Gastrocnemius medialis (tissue), 4 donors: Measurements from ENCODE around the gene TLL2. TPM values are rescaled to one million over a fixed set of nuclear protein-coding genes. Genes with fewer than 3 reads are reported as not detected.

Experiments used
- ATAC-seq, 2 donors: fragments of 150-250 bp; one replicate each; pipeline ENCODE4 v1.9.1; 2016
- DNase-seq, 2 donors: peaks; one replicate each; pipeline ENCODE4 v3.0.0-alpha.2; 2019
- H3K27ac ChIP-seq, 4 donors: fragments of 200-600 bp; sonication (generic); 1 replicate in 1 of 4; 2 replicates in 3 of 4; pipeline ENCODE4 v1.5.1; 2016 to 2018; ENCODE audit warnings: mild to moderate bottlenecking in 2 of 4, moderate library complexity in 1 of 4
- H3K27me3 ChIP-seq, 3 donors: fragments of 200-600 bp; sonication (generic) in 2 of 3; 1 replicate in 1 of 3; 2 replicates in 2 of 3; pipeline versions ENCODE4 v1.5.1 to v1.6.0; 2016 to 2019; ENCODE audit warnings: mild to moderate bottlenecking in 1 of 3, moderate library complexity in 1 of 3
- H3K36me3 ChIP-seq, 2 donors: fragments of 200-600 bp; sonication (generic) in 1 of 2; one replicate each; pipeline ENCODE4 v1.5.1; 2017 to 2018
- H3K4me1 ChIP-seq, 2 donors: fragments of 200-600 bp; sonication (generic) in 1 of 2; one replicate each; pipeline ENCODE4 v1.5.1; 2016 to 2017; ENCODE audit warnings: mild to moderate bottlenecking in 2 of 2
- H3K4me3 ChIP-seq, 4 donors: fragments of 200-600 bp; sonication (generic) in 3 of 4; 1 replicate in 1 of 4; 2 replicates in 3 of 4; pipeline ENCODE4 v1.5.1; 2016 to 2019; ENCODE audit warnings: mild to moderate bottlenecking in 2 of 4
- H3K9me3 ChIP-seq, 3 donors: fragments of 200-600 bp; sonication (generic) in 2 of 3; 1 replicate in 1 of 3; 2 replicates in 2 of 3; pipeline ENCODE4 v1.5.1; 2016 to 2019
- POLR2A ChIP-seq, 2 donors: fragments of 450-650 bp; IDR thresholded peaks; one replicate each; pipeline ENCODE4 v1.6.1; 2017; ENCODE audit warnings: antibody characterized with exemption in 2 of 2, mild to moderate bottlenecking in 2 of 2, moderate library complexity in 2 of 2
- in situ Hi-C, 4 donors: fragments of 200-750 bp; cut with MboI; loops; one replicate each; pipeline versions ENCODE4 v1.15.0 to v1.8.0; 2017; ENCODE audit warnings: low sequenced_read_pairs in 4 of 4
- intact Hi-C: fragments of 100-400 bp; cut with DNase I; formaldehyde crosslinking; loops from one replicate; pipeline ENCODE4 v1.15.1; 2023; ENCODE audit warnings: low total_unique reads
- total RNA-seq, 4 donors: library from RNA; depleted of rRNA; stranded (reverse); fragments of >200 nt; gene quantifications; one replicate each; pipeline versions ENCODE4 v1.1.0 to v1.2.3, GENCODE V29; 2016
- TF ChIP-seq, protein P1 (sequence below), 5 experiments: fragments of 450-650 bp in 3 of 5; fragments of 200-600 bp in 2 of 5; sonication (generic) in 2 of 5; IDR thresholded peaks in 4 of 5; conservative IDR thresholded peaks in 1 of 5; 1 replicate in 4 of 5; 2 replicates in 1 of 5; pipeline ENCODE4 v1.5.1; 2016 to 2019; ENCODE audit warnings: antibody characterized with exemption in 5 of 5, mild to moderate bottlenecking in 3 of 5, moderate library complexity in 3 of 5

The TLL2 gene
- total RNA-seq, 4 donors from 2014 or later = 0.10 to 1.0 (median 0.44) TPM; not detected in 1

DNA sequence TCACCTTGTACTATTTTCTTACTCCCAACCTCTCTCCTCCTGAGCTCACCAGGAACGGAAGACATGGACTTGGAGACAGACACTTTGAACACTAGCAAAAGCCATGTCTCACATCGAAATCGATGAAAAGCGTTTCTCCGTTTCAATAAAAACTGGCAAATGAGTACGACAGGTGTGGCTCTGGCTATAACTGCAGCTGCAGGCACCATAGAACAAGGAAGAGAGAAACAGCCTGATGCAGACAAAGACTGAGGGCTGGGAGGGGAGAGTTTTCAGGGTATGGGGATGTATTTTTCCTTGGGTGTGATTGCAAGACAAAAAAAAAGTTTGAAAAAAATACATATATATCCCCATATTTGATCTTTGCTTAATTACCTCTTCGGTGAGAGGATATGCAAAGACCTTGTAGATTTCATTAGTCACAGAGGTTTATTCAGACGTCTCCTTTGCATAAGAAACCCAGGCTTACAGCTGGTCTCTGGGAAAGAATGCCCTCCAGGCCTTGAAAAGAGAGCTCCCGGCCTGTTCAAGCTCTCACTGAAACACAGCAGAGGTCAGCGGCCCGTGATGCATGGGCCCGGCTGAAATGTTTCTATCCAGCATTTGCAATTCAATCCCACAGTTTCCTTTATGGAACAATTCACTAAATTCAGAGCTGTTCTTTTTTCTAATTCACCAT, 63.1 kb downstream of the TLL2 start:
- H3K27ac ChIP-seq = no peak overlapping the region
- H3K4me1 ChIP-seq = no peaks in the 10 kb centered on the region
- intact Hi-C loops = no loop called here
- no peak for TF ChIP-seq POLR2A (IDR thresholded peaks at IDR 0.05)
- TF ChIP-seq, protein P1, sequence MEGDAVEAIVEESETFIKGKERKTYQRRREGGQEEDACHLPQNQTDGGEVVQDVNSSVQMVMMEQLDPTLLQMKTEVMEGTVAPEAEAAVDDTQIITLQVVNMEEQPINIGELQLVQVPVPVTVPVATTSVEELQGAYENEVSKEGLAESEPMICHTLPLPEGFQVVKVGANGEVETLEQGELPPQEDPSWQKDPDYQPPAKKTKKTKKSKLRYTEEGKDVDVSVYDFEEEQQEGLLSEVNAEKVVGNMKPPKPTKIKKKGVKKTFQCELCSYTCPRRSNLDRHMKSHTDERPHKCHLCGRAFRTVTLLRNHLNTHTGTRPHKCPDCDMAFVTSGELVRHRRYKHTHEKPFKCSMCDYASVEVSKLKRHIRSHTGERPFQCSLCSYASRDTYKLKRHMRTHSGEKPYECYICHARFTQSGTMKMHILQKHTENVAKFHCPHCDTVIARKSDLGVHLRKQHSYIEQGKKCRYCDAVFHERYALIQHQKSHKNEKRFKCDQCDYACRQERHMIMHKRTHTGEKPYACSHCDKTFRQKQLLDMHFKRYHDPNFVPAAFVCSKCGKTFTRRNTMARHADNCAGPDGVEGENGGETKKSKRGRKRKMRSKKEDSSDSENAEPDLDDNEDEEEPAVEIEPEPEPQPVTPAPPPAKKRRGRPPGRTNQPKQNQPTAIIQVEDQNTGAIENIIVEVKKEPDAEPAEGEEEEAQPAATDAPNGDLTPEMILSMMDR (IDR thresholded peaks at IDR 0.05 in 4 of 5, conservative IDR thresholded peaks at IDR 0.05 in 1 of 5) = no peak
- DNase-seq (no peak), ATAC-seq (no peak)
- H3K27me3 ChIP-seq = no peaks in the 10 kb centered on the region
- H3K36me3 ChIP-seq = no peaks in the 10 kb centered on the region
- no peaks in the 10 kb centered on the region for H3K9me3 ChIP-seq
- in situ Hi-C loops = no loop called here
- no peak overlapping the region for H3K4me3 ChIP-seq

DNA sequence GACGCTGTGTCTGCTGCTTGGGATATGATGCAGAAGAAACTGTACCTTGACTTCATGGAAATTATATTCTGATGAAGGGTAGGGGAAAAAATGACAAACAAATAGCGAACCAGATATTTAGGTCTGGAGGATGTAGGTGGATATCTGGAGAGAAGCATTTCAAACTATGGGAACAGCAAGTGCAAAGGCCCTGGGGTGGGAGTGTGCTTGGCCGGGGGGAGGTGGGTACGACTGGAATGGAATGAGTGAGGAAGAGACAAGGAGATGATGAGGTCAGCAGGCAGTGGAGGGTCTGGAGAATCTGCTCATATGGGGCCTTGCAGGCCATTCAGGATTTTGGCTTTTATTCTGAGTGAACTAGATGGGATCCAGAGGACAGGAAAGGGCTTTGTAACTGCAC, 65.2 kb downstream of the TLL2 start:
- no peak for ATAC-seq
- in situ Hi-C loops = no loop called here
- no peak overlapping the region for H3K27ac ChIP-seq
- no peaks in the 10 kb centered on the region for H3K36me3 ChIP-seq
- H3K9me3 ChIP-seq = no peaks in the 10 kb centered on the region
- no peaks in the 10 kb centered on the region for H3K4me1 ChIP-seq
- no peak overlapping the region for H3K4me3 ChIP-seq
- TF ChIP-seq POLR2A (IDR thresholded peaks at IDR 0.05) = no peak
- TF ChIP-seq, protein P1 (IDR thresholded peaks at IDR 0.05 in 4 of 5, conservative IDR thresholded peaks at IDR 0.05 in 1 of 5) = no peak
- no peaks in the 10 kb centered on the region for H3K27me3 ChIP-seq
- intact Hi-C loops = no loop called here
- DNase-seq = no peak

DNA sequence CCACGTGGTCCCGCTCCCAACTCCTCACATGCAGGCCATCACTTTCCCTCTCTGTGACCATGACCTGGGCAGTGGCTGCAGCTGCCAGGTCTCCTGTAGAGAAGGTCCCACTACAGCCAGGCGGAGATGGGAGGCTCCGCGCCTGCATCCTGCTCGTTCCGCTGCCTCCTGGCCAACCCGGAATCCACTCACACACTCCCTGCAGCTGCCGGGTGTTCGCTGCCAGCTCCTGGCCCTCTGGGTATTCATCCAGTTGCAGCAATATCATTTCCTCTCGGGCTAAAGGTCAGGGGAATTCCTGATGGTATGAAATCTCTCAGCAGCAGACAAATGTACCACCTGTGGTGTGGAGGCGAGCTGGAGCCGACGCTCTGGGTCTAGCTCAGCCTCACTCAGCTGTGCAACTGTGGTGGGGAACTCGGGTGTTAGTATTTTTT, 65.7 kb downstream of the TLL2 start:
- DNase-seq (peak; percentile 26 to 57), ATAC-seq (peak; percentile 68 to 77)
- TF ChIP-seq, protein P1 (IDR thresholded peaks at IDR 0.05 in 4 of 5, conservative IDR thresholded peaks at IDR 0.05 in 1 of 5) = no peak
- TF ChIP-seq POLR2A (IDR thresholded peaks at IDR 0.05) = no peak
- Histone ChIP-seq H3K36me3 (no peaks in the 10 kb centered on the region), H3K27ac (no peak overlapping the region), H3K4me1 (no peaks in the 10 kb centered on the region), H3K27me3 (no peaks in the 10 kb centered on the region), H3K4me3 (no peak overlapping the region), H3K9me3 (no peaks in the 10 kb centered on the region)
- in situ Hi-C loops = no loop called here
- intact Hi-C loops = no loop called here

DNA sequence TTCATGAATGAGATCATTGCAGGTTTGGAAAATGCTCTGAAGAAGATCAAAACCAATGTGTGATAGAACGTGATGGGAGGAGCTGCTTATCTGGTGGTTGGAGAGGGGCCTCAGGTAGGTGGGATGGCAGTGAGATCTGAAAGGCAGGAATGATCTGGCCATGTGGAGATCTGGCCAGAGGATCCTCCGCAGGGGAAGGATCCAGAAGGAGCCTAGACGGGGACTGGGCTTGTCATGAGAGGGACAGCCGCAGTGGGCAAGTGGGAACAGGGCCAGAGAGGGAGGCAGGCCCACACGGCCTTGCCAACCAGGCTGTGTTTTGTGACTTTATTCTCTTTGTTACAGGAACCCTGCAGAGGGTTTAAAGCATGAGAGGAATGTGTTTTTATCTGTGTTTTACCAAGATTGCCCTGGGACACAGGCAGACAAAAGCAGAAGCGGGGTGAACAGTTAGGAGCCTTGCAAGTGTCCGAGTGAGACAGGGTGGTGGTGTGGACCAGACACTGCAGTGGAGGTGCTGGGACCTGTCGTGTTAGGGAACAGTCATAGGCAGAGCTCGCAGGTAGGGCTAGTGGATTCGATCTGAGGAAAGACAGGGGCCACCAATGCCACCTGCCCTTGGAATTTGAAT, 66.6 kb downstream of the TLL2 start:
- in situ Hi-C loops (no loop called here), intact Hi-C loops (no loop called here)
- DNase-seq = no peak
- ATAC-seq = no peak
- H3K4me1 ChIP-seq = no peaks in the 10 kb centered on the region
- H3K27me3 ChIP-seq = no peaks in the 10 kb centered on the region
- H3K4me3 ChIP-seq = no peak overlapping the region
- H3K27ac ChIP-seq = no peak overlapping the region
- no peaks in the 10 kb centered on the region for H3K9me3 ChIP-seq
- TF ChIP-seq, protein P1 (IDR thresholded peaks at IDR 0.05 in 4 of 5, conservative IDR thresholded peaks at IDR 0.05 in 1 of 5) = no peak
- TF ChIP-seq POLR2A (IDR thresholded peaks at IDR 0.05) = no peak
- no peaks in the 10 kb centered on the region for H3K36me3 ChIP-seq
